B cell (primary cell): Measurements from ENCODE around the gene ETFBKMT. TPM values are rescaled to one million over a fixed set of nuclear protein-coding genes. Genes with fewer than 3 reads are reported as not detected.

Source experiments
- ATAC-seq: fragments of 200-7000 bp; cut with Tn5 transposase; one replicate; pipeline ENCODE4 v1.10.0; 2021; ENCODE audit warnings: low read depth, mild to moderate bottlenecking, moderate number of reproducible peaks, moderate library complexity
- CTCF ChIA-PET: fragments of 350-600 bp; sonication (Branson Sonifier 250); formaldehyde crosslinking; loops from one replicate; lab custom pipeline; 2021; ENCODE audit warnings: antibody characterized with exemption, inconsistent platforms; lab: Charles Lee
- POLR2A ChIA-PET: fragments of 350-600 bp; sonication (Branson Sonifier 250); formaldehyde crosslinking; loops from one replicate; lab custom pipeline; 2021; ENCODE audit warnings: antibody characterized with exemption; lab: Charles Lee
- DNase-seq: peaks from one replicate; pipeline ENCODE4 v3.0.0; 2013
- H2AFZ ChIP-seq: 2 replicates; pipeline ENCODE4 v1.6.1; 2012; ENCODE audit warnings: mild to moderate bottlenecking, low read depth, low read length; ENCODE audit not compliant: insufficient read depth, poor library complexity, severe bottlenecking
- H3K27ac ChIP-seq, 2 donors: 1 replicate in 1 of 2; 2 replicates in 1 of 2; pipeline ENCODE4 v1.5.1; 2012 to 2013; ENCODE audit warnings: low read length in 2 of 2, mild to moderate bottlenecking in 2 of 2, moderate library complexity in 1 of 2
- H3K27me3 ChIP-seq, 4 experiments: fragments of 200-600 bp in 1 of 4; sonication (generic) in 1 of 4; replicated peaks in 1 of 4; 1 replicate in 2 of 4; 2 replicates in 2 of 4; pipeline versions ENCODE4 v1.6.1 to v1.7.0; 2013 to 2016; ENCODE audit warnings: low read length in 3 of 4, mild to moderate bottlenecking in 2 of 4, mixed read lengths in 1 of 4, moderate library complexity in 1 of 4; ENCODE audit not compliant: insufficient read depth in 4 of 4, control insufficient read depth in 3 of 4; ENCODE audit errors: control extremely low read depth in 1 of 4
- H3K36me3 ChIP-seq, 2 experiments: replicated peaks in 1 of 2; 1 replicate in 1 of 2; 2 replicates in 1 of 2; pipeline versions ENCODE4 v1.6.1 to v1.7.1; 2013; ENCODE audit warnings: low read length in 1 of 2; ENCODE audit not compliant: insufficient read depth in 2 of 2, control insufficient read depth in 1 of 2; ENCODE audit errors: control extremely low read depth in 1 of 2, extremely low read depth in 1 of 2
- H3K4me1 ChIP-seq, 2 donors: fragments of 200-600 bp in 1 of 2; sonication (generic) in 1 of 2; 1 replicate in 1 of 2; 2 replicates in 1 of 2; pipeline versions ENCODE4 v1.5.1 to v1.6.1; 2013 to 2017; ENCODE audit warnings: low read length in 2 of 2; ENCODE audit not compliant: control insufficient read depth in 2 of 2, insufficient read depth in 2 of 2
- H3K4me2 ChIP-seq: replicated peaks from 2 replicates; pipeline ENCODE3; 2012; ENCODE audit warnings: mild to moderate bottlenecking, low read depth, low read length; ENCODE audit not compliant: poor library complexity, severe bottlenecking
- H3K4me3 ChIP-seq, 5 experiments: fragments of 200-600 bp in 1 of 5; sonication (generic) in 1 of 5; 1 replicate in 3 of 5; 2 replicates in 2 of 5; pipeline versions ENCODE4 v1.5.1 to v1.7.0; 2011 to 2016; ENCODE audit warnings: low read length in 4 of 5, mild to moderate bottlenecking in 4 of 5, low read depth in 2 of 5, control low read depth in 1 of 5, moderate library complexity in 1 of 5; ENCODE audit not compliant: insufficient read depth in 1 of 5; ENCODE audit errors: control extremely low read depth in 1 of 5, extremely low read depth in 1 of 5
- H3K79me2 ChIP-seq: fragments of 200-600 bp; sonication (generic); one replicate; pipeline ENCODE4 v1.6.0; 2016; ENCODE audit warnings: low read length; ENCODE audit not compliant: control insufficient read depth, insufficient read depth
- H3K9ac ChIP-seq: fragments of 200-600 bp; sonication (generic); 2 replicates; pipeline ENCODE4 v1.6.1; 2017; ENCODE audit warnings: mild to moderate bottlenecking, low read length, moderate library complexity
- H3K9me3 ChIP-seq, 3 donors: one replicate each; pipeline versions ENCODE4 v1.6.1 to v1.7.1; 2013; ENCODE audit warnings: low read length in 2 of 3; ENCODE audit not compliant: control insufficient read depth in 2 of 3, insufficient read depth in 1 of 3; ENCODE audit errors: control extremely low read depth in 1 of 3
- H4K20me1 ChIP-seq: 2 replicates; pipeline ENCODE4 v1.6.0; 2012; ENCODE audit warnings: mild to moderate bottlenecking, low read length; ENCODE audit not compliant: insufficient read depth, control insufficient read depth, poor library complexity, severe bottlenecking
- H3K27ac Mint-ChIP-seq: one replicate; pipeline ENCODE4 v1.8.0; 2021; ENCODE audit warnings: mixed read lengths
- H3K27me3 Mint-ChIP-seq: one replicate; pipeline ENCODE4 v1.8.0; 2021; ENCODE audit warnings: mixed read lengths
- H3K4me1 Mint-ChIP-seq: one replicate; pipeline ENCODE4 v1.8.0; 2021; ENCODE audit warnings: mixed read lengths
- H3K4me3 Mint-ChIP-seq: one replicate; pipeline ENCODE4 v1.8.0; 2021; ENCODE audit warnings: mixed read lengths
- H3K9me3 Mint-ChIP-seq: one replicate; pipeline ENCODE4 v1.8.0; 2022; ENCODE audit warnings: mixed read lengths; ENCODE audit not compliant: insufficient read depth
- EZH2 ChIP-seq: IDR thresholded peaks from 2 replicates; pipeline ENCODE4 v1.6.1; 2012; ENCODE audit warnings: borderline replicate concordance, low read depth, mild to moderate bottlenecking, moderate library complexity, low read length; ENCODE audit not compliant: insufficient read depth, poor library complexity, severe bottlenecking
- WGBS: methylation state at CpG from one replicate; pipeline ENCODE4 v1.1.5; 2013; ENCODE audit warnings: missing lambda C conversion rate; ENCODE audit not compliant: insufficient coverage; 5-methylcytosine and 5-hydroxymethylcytosine counted together
- intact Hi-C: fragments of 100-400 bp; cut with micrococcal nuclease; formaldehyde crosslinking; loops from one replicate; pipeline ENCODE4 v1.10.0; 2022
- polyA plus RNA-seq: library from polyadenylated mRNA; depleted of rRNA; stranded (reverse); fragments of >200 nt; gene quantifications from 2 replicates; pipeline ENCODE4 v1.2.3, GENCODE V29; 2012
- total RNA-seq, 2 donors: library from RNA; stranded (reverse); fragments of 120-200 nt in 1 of 2; gene quantifications; 1 replicate in 1 of 2; 2 replicates in 1 of 2; pipeline versions ENCODE4 v1.2.3 to v1.2.4, GENCODE V29; 2013 to 2022
- TF ChIP-seq, protein P1 (sequence below): fragments of 200-600 bp; IDR thresholded peaks from one replicate; pipeline ENCODE4 v1.8.0; 2022; ENCODE audit warnings: antibody characterized with exemption, mild to moderate bottlenecking

Gene ETFBKMT
- total and polyA plus RNA-seq, 2 donors (not counting 1 experiment from before 2014, with no cell fraction given), result 0.58 to 2.4 TPM

GRCh38 chr12:31612819-31613218 is 46.7 kb upstream of the ETFBKMT start:
- DNase-seq (no peak), ATAC-seq (no peak)
- Histone ChIP-seq H3K4me1 (no peaks in the 10 kb centered on the region), H4K20me1 (no peaks in the 10 kb centered on the region), H3K4me3 (no peak overlapping the region), H3K27me3 (no peaks in the 10 kb centered on the region), H3K79me2 (peaks cover 3% of the 10 kb centered on the region), H3K4me2 (no peak overlapping the region), H3K27ac (no peak overlapping the region), H2AFZ (no peak overlapping the region), H3K9ac (no peak overlapping the region), H3K36me3 (no peaks in the 10 kb centered on the region), H3K9me3 (peaks cover 3 to 23% (median 22%) of the 10 kb centered on the region in 3 donors)
- Mint-ChIP-seq H3K4me1 (no peaks in the 10 kb centered on the region), H3K4me3 (no peak overlapping the region), H3K9me3 (peaks cover 2% of the 10 kb centered on the region), H3K27me3 (no peaks in the 10 kb centered on the region), H3K27ac (no peak overlapping the region)
- no CpG with 5 or more reads among the region's 2 CpGs for WGBS
- POLR2A ChIA-PET, result interaction anchor here (0.6 kb wide), 1 partner anchor 9 kb away, joined by 4 read pairs; no protein-coding TSS in a partner anchor
- intact Hi-C loops, result no loop called here
- CTCF ChIA-PET, result no interaction called here
- TF ChIP-seq, protein P1, sequence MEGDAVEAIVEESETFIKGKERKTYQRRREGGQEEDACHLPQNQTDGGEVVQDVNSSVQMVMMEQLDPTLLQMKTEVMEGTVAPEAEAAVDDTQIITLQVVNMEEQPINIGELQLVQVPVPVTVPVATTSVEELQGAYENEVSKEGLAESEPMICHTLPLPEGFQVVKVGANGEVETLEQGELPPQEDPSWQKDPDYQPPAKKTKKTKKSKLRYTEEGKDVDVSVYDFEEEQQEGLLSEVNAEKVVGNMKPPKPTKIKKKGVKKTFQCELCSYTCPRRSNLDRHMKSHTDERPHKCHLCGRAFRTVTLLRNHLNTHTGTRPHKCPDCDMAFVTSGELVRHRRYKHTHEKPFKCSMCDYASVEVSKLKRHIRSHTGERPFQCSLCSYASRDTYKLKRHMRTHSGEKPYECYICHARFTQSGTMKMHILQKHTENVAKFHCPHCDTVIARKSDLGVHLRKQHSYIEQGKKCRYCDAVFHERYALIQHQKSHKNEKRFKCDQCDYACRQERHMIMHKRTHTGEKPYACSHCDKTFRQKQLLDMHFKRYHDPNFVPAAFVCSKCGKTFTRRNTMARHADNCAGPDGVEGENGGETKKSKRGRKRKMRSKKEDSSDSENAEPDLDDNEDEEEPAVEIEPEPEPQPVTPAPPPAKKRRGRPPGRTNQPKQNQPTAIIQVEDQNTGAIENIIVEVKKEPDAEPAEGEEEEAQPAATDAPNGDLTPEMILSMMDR, result peak; percentile 13
- no peak for TF ChIP-seq EZH2

- no peaks in the 10 kb centered on the region for H3K27me3 Mint-ChIP-seq
- no peaks in the 10 kb centered on the region for H3K79me2 ChIP-seq
- H3K27ac Mint-ChIP-seq, result no peak overlapping the region
- H3K9me3 ChIP-seq, result no peaks in the 10 kb centered on the region
- H3K4me1 Mint-ChIP-seq, result peaks cover 11% of the 10 kb centered on the region
- no peak for DNase-seq
- WGBS, result no CpG with 5 or more reads among the region's 3 CpGs
- H3K4me3 Mint-ChIP-seq, result no peak overlapping the region
- TF ChIP-seq EZH2, result no peak
- TF ChIP-seq, protein P1, result no peak
- no peak overlapping the region for H3K27ac ChIP-seq
- no peak overlapping the region for H2AFZ ChIP-seq
- POLR2A ChIA-PET, result no interaction called here
- CTCF ChIA-PET, result no interaction called here
- no peaks in the 10 kb centered on the region for H3K9me3 Mint-ChIP-seq
- no peak for ATAC-seq
- no peak overlapping the region for H3K9ac ChIP-seq
- no peaks in the 10 kb centered on the region for H3K36me3 ChIP-seq
- intact Hi-C loops, result no loop called here
- H3K4me3 ChIP-seq, result no peak overlapping the region
- no peaks in the 10 kb centered on the region for H3K27me3 ChIP-seq
- H3K4me2 ChIP-seq, result no peak overlapping the region
- H3K4me1 ChIP-seq, result peaks cover 0 to 3% of the 10 kb centered on the region in 2 donors
- H4K20me1 ChIP-seq, result no peaks in the 10 kb centered on the region
Measured at GRCh38 chr12:31618228-31619025, 41.1 kb upstream of the ETFBKMT start.
